Measurements from ENCODE around the gene DLGAP1.

DNA sequence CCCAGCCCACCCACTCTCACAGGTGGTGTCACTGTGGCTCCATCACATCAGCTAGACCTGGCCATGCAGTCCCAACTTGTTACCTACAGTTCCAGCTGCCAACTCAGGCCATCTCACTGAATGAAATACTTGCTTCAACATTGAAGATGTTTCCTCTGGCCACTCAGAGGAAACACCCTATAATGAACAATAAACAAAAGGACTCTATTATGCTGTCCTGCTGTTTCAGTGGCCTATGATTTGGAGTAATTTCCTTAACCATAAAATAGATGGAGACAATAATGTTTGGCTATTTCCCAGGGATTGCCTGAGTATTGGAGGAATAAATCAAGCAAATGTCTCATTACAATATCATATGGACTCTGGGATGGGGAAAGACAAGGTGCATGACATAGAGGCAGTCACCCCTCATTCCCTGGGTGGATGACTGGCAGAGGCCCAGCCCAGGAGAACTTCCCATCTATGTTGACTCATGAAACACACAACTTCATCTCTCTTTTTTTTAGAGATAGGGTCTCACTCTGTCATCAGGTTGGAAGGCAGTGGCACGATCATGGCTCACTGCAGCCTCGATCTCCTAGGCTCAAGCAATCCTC, 870.7 kb downstream of the DLGAP1 start:
- TF ChIP-seq, protein P1, sequence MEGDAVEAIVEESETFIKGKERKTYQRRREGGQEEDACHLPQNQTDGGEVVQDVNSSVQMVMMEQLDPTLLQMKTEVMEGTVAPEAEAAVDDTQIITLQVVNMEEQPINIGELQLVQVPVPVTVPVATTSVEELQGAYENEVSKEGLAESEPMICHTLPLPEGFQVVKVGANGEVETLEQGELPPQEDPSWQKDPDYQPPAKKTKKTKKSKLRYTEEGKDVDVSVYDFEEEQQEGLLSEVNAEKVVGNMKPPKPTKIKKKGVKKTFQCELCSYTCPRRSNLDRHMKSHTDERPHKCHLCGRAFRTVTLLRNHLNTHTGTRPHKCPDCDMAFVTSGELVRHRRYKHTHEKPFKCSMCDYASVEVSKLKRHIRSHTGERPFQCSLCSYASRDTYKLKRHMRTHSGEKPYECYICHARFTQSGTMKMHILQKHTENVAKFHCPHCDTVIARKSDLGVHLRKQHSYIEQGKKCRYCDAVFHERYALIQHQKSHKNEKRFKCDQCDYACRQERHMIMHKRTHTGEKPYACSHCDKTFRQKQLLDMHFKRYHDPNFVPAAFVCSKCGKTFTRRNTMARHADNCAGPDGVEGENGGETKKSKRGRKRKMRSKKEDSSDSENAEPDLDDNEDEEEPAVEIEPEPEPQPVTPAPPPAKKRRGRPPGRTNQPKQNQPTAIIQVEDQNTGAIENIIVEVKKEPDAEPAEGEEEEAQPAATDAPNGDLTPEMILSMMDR (IDR thresholded peaks at IDR 0.05), result no peak
- TF ChIP-seq POLR2A (IDR thresholded peaks at IDR 0.05), result no peak

All from testis (tissue), 2 donors.